Measurements from ENCODE around the gene TSPAN32.
A peak's percentile ranks its signal among the peaks of the same experiment; 100 is the strongest.

Gene TSPAN32

GRCh38 chr11:2293984-2294925 lies 7.6 kb upstream of the TSPAN32 start:
- Mint-ChIP-seq H3K27ac (no peak overlapping the region), H3K36me3 (ENCODE audit: low read depth) (no peaks in the 10 kb centered on the region), H3K27me3 (no peaks in the 10 kb centered on the region), H3K4me1 (ENCODE audit: low read depth) (peaks cover 28% of the 10 kb centered on the region), H3K9me3 (no peaks in the 10 kb centered on the region), H3K4me3 (no peak overlapping the region)

- Mint-ChIP-seq H3K27me3 (no peaks in the 10 kb centered on the region), H3K9me3 (no peaks in the 10 kb centered on the region), H3K4me1 (ENCODE audit: low read depth) (peaks cover 34% of the 10 kb centered on the region), H3K27ac (no peak overlapping the region), H3K4me3 (no peak overlapping the region), H3K36me3 (ENCODE audit: low read depth) (no peaks in the 10 kb centered on the region)
Measured at GRCh38 chr11:2294926-2295290, 6.9 kb upstream of the TSPAN32 start.

- H3K4me1 Mint-ChIP-seq (ENCODE audit: low read depth) = peaks cover 40% of the 10 kb centered on the region
- H3K4me3 Mint-ChIP-seq = no peak overlapping the region
- H3K27ac Mint-ChIP-seq = no peak overlapping the region
- H3K9me3 Mint-ChIP-seq = no peaks in the 10 kb centered on the region
- no peaks in the 10 kb centered on the region for H3K27me3 Mint-ChIP-seq
- no peaks in the 10 kb centered on the region for H3K36me3 Mint-ChIP-seq (ENCODE audit: low read depth)
Measured at GRCh38 chr11:2295971-2296912, 5.6 kb upstream of the TSPAN32 start.

- Mint-ChIP-seq H3K9me3 (no peaks in the 10 kb centered on the region), H3K36me3 (ENCODE audit: low read depth) (no peaks in the 10 kb centered on the region), H3K27me3 (no peaks in the 10 kb centered on the region), H3K4me3 (no peak overlapping the region), H3K27ac (peak overlapping the region; percentile 78), H3K4me1 (ENCODE audit: low read depth) (peaks cover 46% of the 10 kb centered on the region)
Measured at GRCh38 chr11:2296913-2297622, 4.7 kb upstream of the TSPAN32 start.

- peaks cover 50% of the 10 kb centered on the region for H3K4me1 Mint-ChIP-seq (ENCODE audit: low read depth)
Measured at GRCh38 chr11:2297623-2298030, 4.2 kb upstream of the TSPAN32 start.

GRCh38 chr11:2298131-2298794 lies 3.5 kb upstream of the TSPAN32 start:
- no peaks in the 10 kb centered on the region for H3K27me3 Mint-ChIP-seq
- H3K9me3 Mint-ChIP-seq = no peaks in the 10 kb centered on the region
- H3K27ac Mint-ChIP-seq = no peak overlapping the region
- no peak overlapping the region for H3K4me3 Mint-ChIP-seq
- peaks cover 56% of the 10 kb centered on the region for H3K4me1 Mint-ChIP-seq (ENCODE audit: low read depth)
- H3K36me3 Mint-ChIP-seq (ENCODE audit: low read depth) = no peaks in the 10 kb centered on the region

More at GRCh38 chr11:2297623-2298030, 4.2 kb upstream of the TSPAN32 start:
- H3K27me3 Mint-ChIP-seq = no peaks in the 10 kb centered on the region
- H3K36me3 Mint-ChIP-seq (ENCODE audit: low read depth) = no peaks in the 10 kb centered on the region
- no peaks in the 10 kb centered on the region for H3K9me3 Mint-ChIP-seq
- H3K4me3 Mint-ChIP-seq = no peak overlapping the region
- peak overlapping the region; percentile 78 for H3K27ac Mint-ChIP-seq

GRCh38 chr11:2298795-2299761 lies 2.7 kb upstream of the TSPAN32 start:
- H3K4me1 Mint-ChIP-seq (ENCODE audit: low read depth) = peaks cover 60% of the 10 kb centered on the region
- H3K9me3 Mint-ChIP-seq = no peaks in the 10 kb centered on the region
- no peaks in the 10 kb centered on the region for H3K36me3 Mint-ChIP-seq (ENCODE audit: low read depth)
- no peaks in the 10 kb centered on the region for H3K27me3 Mint-ChIP-seq
- peak overlapping the region; percentile 36 for H3K27ac Mint-ChIP-seq
- peak overlapping the region; percentile 43 for H3K4me3 Mint-ChIP-seq

GRCh38 chr11:2299773-2300172 lies 2.0 kb upstream of the TSPAN32 start:
- Mint-ChIP-seq H3K4me3 (peak overlapping the region; percentile 43), H3K9me3 (no peaks in the 10 kb centered on the region), H3K27ac (no peak overlapping the region), H3K36me3 (ENCODE audit: low read depth) (no peaks in the 10 kb centered on the region), H3K27me3 (no peaks in the 10 kb centered on the region), H3K4me1 (ENCODE audit: low read depth) (peaks cover 61% of the 10 kb centered on the region)

GRCh38 chr11:2300290-2300935 lies 1.4 kb upstream of the TSPAN32 start:
- Mint-ChIP-seq H3K9me3 (no peaks in the 10 kb centered on the region), H3K27me3 (no peaks in the 10 kb centered on the region), H3K36me3 (ENCODE audit: low read depth) (no peaks in the 10 kb centered on the region), H3K4me3 (peak overlapping the region; percentile 89), H3K27ac (peak overlapping the region; percentile 70), H3K4me1 (ENCODE audit: low read depth) (peaks cover 64% of the 10 kb centered on the region)

- peaks cover 70% of the 10 kb centered on the region for H3K4me1 Mint-ChIP-seq (ENCODE audit: low read depth)
- H3K36me3 Mint-ChIP-seq (ENCODE audit: low read depth) = no peaks in the 10 kb centered on the region
- H3K27me3 Mint-ChIP-seq = no peaks in the 10 kb centered on the region
Measured at GRCh38 chr11:2300936-2301630, 730 bp upstream of the TSPAN32 start.

GRCh38 chr11:2302306-2302895 lies 588 bp downstream of the TSPAN32 start:
- H3K4me3 Mint-ChIP-seq = peak overlapping the region; percentile 89
- peaks cover 73% of the 10 kb centered on the region for H3K4me1 Mint-ChIP-seq (ENCODE audit: low read depth)
- peak overlapping the region; percentile 93 for H3K27ac Mint-ChIP-seq
- no peaks in the 10 kb centered on the region for H3K27me3 Mint-ChIP-seq
- H3K9me3 Mint-ChIP-seq = no peaks in the 10 kb centered on the region
- no peaks in the 10 kb centered on the region for H3K36me3 Mint-ChIP-seq (ENCODE audit: low read depth)

More at GRCh38 chr11:2300936-2301630, 730 bp upstream of the TSPAN32 start:
- Mint-ChIP-seq H3K27ac (peak overlapping the region; percentile 93), H3K4me3 (peak overlapping the region; percentile 89), H3K9me3 (no peaks in the 10 kb centered on the region)
